Chondrocyte (in vitro differentiated cells): Measurements from ENCODE around the gene SPEF2. TPM values are rescaled to one million over a fixed set of nuclear protein-coding genes. Genes with fewer than 3 reads are reported as not detected.

ENCODE experiments used
- DNase-seq: peaks from one replicate; pipeline ENCODE4 v3.0.0; 2021; ENCODE audit warnings: mixed read lengths, low spot score
- H3K27ac Mint-ChIP-seq: one replicate; pipeline ENCODE4 v1.8.0; 2021; ENCODE audit warnings: mild to moderate bottlenecking, moderate library complexity, mixed read lengths; ENCODE audit not compliant: unreplicated experiment
- H3K27me3 Mint-ChIP-seq: 2 replicates; pipeline ENCODE4 v1.8.0; 2021; ENCODE audit warnings: low read depth, mixed read lengths
- H3K36me3 Mint-ChIP-seq: 2 replicates; pipeline ENCODE4 v1.8.0; 2021; ENCODE audit warnings: low read depth, mixed read lengths
- H3K4me1 Mint-ChIP-seq: 2 replicates; pipeline ENCODE4 v1.8.0; 2021; ENCODE audit warnings: low read depth, mild to moderate bottlenecking, mixed read lengths
- H3K4me3 Mint-ChIP-seq: one replicate; pipeline ENCODE4 v1.8.0; 2021; ENCODE audit warnings: mild to moderate bottlenecking, moderate library complexity, mixed read lengths; ENCODE audit not compliant: unreplicated experiment
- H3K9me3 Mint-ChIP-seq: 2 replicates; pipeline ENCODE4 v1.8.0; 2021; ENCODE audit warnings: low read depth, mixed read lengths
- CTCF ChIP-seq: fragments of 200-600 bp; sonication (generic); IDR thresholded peaks from 2 replicates; pipeline ENCODE4 v1.5.0; 2021; ENCODE audit warnings: antibody characterized with exemption, mild to moderate bottlenecking, moderate library complexity
- total RNA-seq: library from RNA; stranded (reverse); gene quantifications from 3 replicates; pipeline ENCODE4 v1.2.1, GENCODE V29; 2021

The SPEF2 gene
- total RNA-seq, 1 donor from 2014 or later = 3.1 TPM

- no peak for DNase-seq
- TF ChIP-seq CTCF = no peak
- Mint-ChIP-seq H3K27ac (no peak overlapping the region), H3K36me3 (no peaks in the 10 kb centered on the region), H3K4me3 (no peak overlapping the region), H3K9me3 (no peaks in the 10 kb centered on the region), H3K27me3 (peaks cover 2% of the 10 kb centered on the region), H3K4me1 (peaks cover 20% of the 10 kb centered on the region)
Measured at GRCh38 chr5:35778259-35778769, 160.7 kb downstream of the SPEF2 start.

- H3K4me1 Mint-ChIP-seq = peaks cover 20% of the 10 kb centered on the region
- no peaks in the 10 kb centered on the region for H3K27me3 Mint-ChIP-seq
Measured at GRCh38 chr5:35780236-35780635, 162.6 kb downstream of the SPEF2 start.

GRCh38 chr5:35781181-35781790, 163.6 kb downstream of the SPEF2 start:
- Mint-ChIP-seq H3K36me3 (no peaks in the 10 kb centered on the region), H3K9me3 (no peaks in the 10 kb centered on the region), H3K4me1 (peaks cover 20% of the 10 kb centered on the region), H3K4me3 (no peak overlapping the region), H3K27ac (peak overlapping the region; percentile 57), H3K27me3 (no peaks in the 10 kb centered on the region)
- DNase-seq = no peak
- TF ChIP-seq CTCF = no peak

More at GRCh38 chr5:35780236-35780635, 162.6 kb downstream of the SPEF2 start:
- Mint-ChIP-seq H3K4me3 (no peak overlapping the region), H3K36me3 (no peaks in the 10 kb centered on the region), H3K9me3 (no peaks in the 10 kb centered on the region), H3K27ac (no peak overlapping the region)
- no peak for DNase-seq
- TF ChIP-seq CTCF = no peak

- no peak overlapping the region for H3K27ac Mint-ChIP-seq
- no peak for TF ChIP-seq CTCF
- no peaks in the 10 kb centered on the region for H3K27me3 Mint-ChIP-seq
- H3K4me1 Mint-ChIP-seq = peaks cover 20% of the 10 kb centered on the region
- H3K36me3 Mint-ChIP-seq = no peaks in the 10 kb centered on the region
- H3K4me3 Mint-ChIP-seq = no peak overlapping the region
- H3K9me3 Mint-ChIP-seq = no peaks in the 10 kb centered on the region
- DNase-seq = no peak
Measured at GRCh38 chr5:35783551-35783950, 165.9 kb downstream of the SPEF2 start.

GRCh38 chr5:35785601-35786085, 168.0 kb downstream of the SPEF2 start:
- no peaks in the 10 kb centered on the region for H3K36me3 Mint-ChIP-seq
- H3K27me3 Mint-ChIP-seq = no peaks in the 10 kb centered on the region
- peaks cover 26% of the 10 kb centered on the region for H3K4me1 Mint-ChIP-seq
- no peak for TF ChIP-seq CTCF
- no peak overlapping the region for H3K27ac Mint-ChIP-seq
- no peak overlapping the region for H3K4me3 Mint-ChIP-seq
- no peaks in the 10 kb centered on the region for H3K9me3 Mint-ChIP-seq
- DNase-seq = no peak
